K562 (cell line): ENCODE results near the gene ZFYVE27. TPM values are rescaled to one million over a fixed set of nuclear protein-coding genes. Genes with fewer than 3 reads are reported as not detected.

Experiments
- ATAC-seq: fragments of 200-7000 bp; cut with Tn5 transposase; 3 replicates; pipeline ENCODE4 v1.9.1; 2020; ENCODE audit warnings: moderate library complexity
- BruUV-seq: library from RNA; stranded (reverse); fragments of 400-500 nt; replicated peaks from 2 replicates; lab custom pipeline; 2021; lab: Mats Ljungman, UMichigan
- CTCF ChIA-PET: fragments of 300-600 bp; formaldehyde crosslinking; extraction: SDS; loops from one replicate; lab custom pipeline; 2021; ENCODE audit warnings: low intra/inter-chr PET ratio; lab: Yijun Ruan, JAX
- POLR2A ChIA-PET: fragments of 300-600, 350-650 bp; sonication (Branson Sonifier 250); formaldehyde crosslinking; extraction: SDS; loops from one replicate; lab custom pipeline; 2021; ENCODE audit warnings: antibody characterized with exemption, inconsistent platforms; lab: Yijun Ruan, JAX
- DNase-seq, 4 experiments: peaks; one replicate each; pipeline versions ENCODE4 v3.0.0 to v3.0.0-alpha.2; 2011 to 2018; ENCODE audit warnings: low spot score in 3 of 4, mixed read lengths in 3 of 4; ENCODE audit errors: extremely low read depth in 1 of 4
- FAIRE-seq: peaks from 2 replicates; lab custom pipeline; 2011; peaks lifted over from hg19 to GRCh38; lab: Jason Lieb, UNC
- H2AFZ ChIP-seq: 2 replicates; pipeline ENCODE4 v1.6.0; 2011; ENCODE audit warnings: low read depth, low read length, control low read depth, inconsistent platforms
- H3K27ac ChIP-seq: fragments of 200-600 bp; 3 replicates; pipeline ENCODE4 v1.8.0; 2011; ENCODE audit warnings: low read depth, mild to moderate bottlenecking, control low read depth, inconsistent platforms, low read length, moderate library complexity, mixed read lengths; ENCODE audit errors: extremely low read depth
- H3K27me3 ChIP-seq, 2 experiments: fragments of 300-600 bp in 1 of 2; 2 replicates in 1 of 2; 3 replicates in 1 of 2; pipeline versions ENCODE4 v1.6.0 to v1.8.0; 2011; ENCODE audit warnings: inconsistent platforms in 2 of 2, low read length in 2 of 2, mild to moderate bottlenecking in 1 of 2, mixed read lengths in 1 of 2, moderate library complexity in 1 of 2; ENCODE audit not compliant: control insufficient read depth in 2 of 2, insufficient read depth in 2 of 2
- H3K36me3 ChIP-seq: fragments of 300-600 bp; 3 replicates; pipeline ENCODE4 v1.8.0; 2011; ENCODE audit warnings: mild to moderate bottlenecking, low read length, inconsistent platforms; ENCODE audit not compliant: control insufficient read depth, insufficient read depth
- H3K4me1 ChIP-seq, 2 experiments: fragments of 200-600 bp in 1 of 2; replicated peaks in 1 of 2; 2 replicates in 1 of 2; 3 replicates in 1 of 2; pipeline versions ENCODE4 v1.5.1 to v1.8.0; 2011; ENCODE audit warnings: inconsistent platforms in 2 of 2, low read length in 2 of 2, mild to moderate bottlenecking in 1 of 2, mixed read lengths in 1 of 2, moderate library complexity in 1 of 2; ENCODE audit not compliant: control insufficient read depth in 2 of 2, insufficient read depth in 2 of 2
- H3K4me2 ChIP-seq: 2 replicates; pipeline ENCODE4 v1.6.1; 2011; ENCODE audit warnings: low read length, control low read depth, inconsistent platforms, mixed read lengths; ENCODE audit not compliant: insufficient read depth
- H3K4me3 ChIP-seq: fragments of 200-600 bp; sonication (generic), shearing (Covaris generic); 2 replicates; pipeline ENCODE4 v1.5.1; 2016; ENCODE audit warnings: control low read depth, inconsistent platforms
- H3K79me2 ChIP-seq: fragments of 200-600 bp; 3 replicates; pipeline ENCODE4 v1.8.0; 2011; ENCODE audit warnings: low read length, inconsistent platforms; ENCODE audit not compliant: control insufficient read depth, insufficient read depth
- H3K9ac ChIP-seq, 2 experiments: 2 replicates each; pipeline versions ENCODE4 v1.6.0 to v1.6.1; 2011; ENCODE audit warnings: low read depth in 2 of 2, low read length in 2 of 2, control low read depth in 1 of 2, inconsistent platforms in 1 of 2, mild to moderate bottlenecking in 1 of 2, mixed read lengths in 1 of 2; ENCODE audit not compliant: insufficient read depth in 1 of 2
- H3K9me1 ChIP-seq: one replicate; pipeline ENCODE4 v1.6.0; 2011; ENCODE audit warnings: inconsistent platforms, mild to moderate bottlenecking, low read length, moderate library complexity; ENCODE audit not compliant: control insufficient read depth, insufficient read depth
- H3K9me3 ChIP-seq: replicated peaks from 2 replicates; pipeline ENCODE4 v1.5.1; 2011; ENCODE audit warnings: low read depth, low read length, inconsistent platforms; ENCODE audit not compliant: control insufficient read depth, insufficient read depth
- H4K20me1 ChIP-seq: replicated peaks from 2 replicates; pipeline ENCODE4 v1.6.1; 2011; ENCODE audit warnings: low read length, inconsistent platforms, mixed read lengths; ENCODE audit not compliant: control insufficient read depth, insufficient read depth
- CXXC5 ChIP-seq: fragments of 250-450 bp; sonication (Bioruptor Pico); IDR thresholded peaks from 2 replicates; pipeline ENCODE4 v1.8.0; 2022; ENCODE audit warnings: inconsistent platforms, mild to moderate bottlenecking, moderate library complexity
- DPF2 ChIP-seq: fragments of 450-650 bp; IDR thresholded peaks from 2 replicates; pipeline ENCODE4 v1.6.1; 2016
- HNRNPLL ChIP-seq: fragments of 200-400 bp; formaldehyde crosslinking; IDR thresholded peaks from 2 replicates; pipeline ENCODE4 v1.6.1; 2017; ENCODE audit warnings: low read length, low read depth, mild to moderate bottlenecking; ENCODE audit not compliant: poor library complexity, severe bottlenecking
- NCOA6 ChIP-seq: fragments of 450-650 bp; IDR thresholded peaks from 2 replicates; pipeline ENCODE4 v1.6.1; 2017; ENCODE audit warnings: mild to moderate bottlenecking
- NFRKB ChIP-seq: fragments of 450-650 bp; IDR thresholded peaks from 2 replicates; pipeline ENCODE4 v1.6.1; 2016; ENCODE audit warnings: low read depth
- RBM34 ChIP-seq: fragments of 200-400 bp; formaldehyde crosslinking; IDR thresholded peaks from 2 replicates; pipeline ENCODE4 v1.6.1; 2018; ENCODE audit warnings: low read length, borderline replicate concordance; ENCODE audit not compliant: insufficient read depth
- XRCC4 ChIP-seq: IDR thresholded peaks from one replicate; pipeline ENCODE4 v1.6.1; 2011; ENCODE audit not compliant: insufficient read depth, insufficient read length; ENCODE audit errors: extremely low read depth
- YY1 ChIP-seq, 3 experiments: IDR thresholded peaks; 2 replicates each; pipeline ENCODE4 v1.6.1; 2011; ENCODE audit warnings: low read length in 2 of 3, mild to moderate bottlenecking in 2 of 3, moderate library complexity in 2 of 3, borderline replicate concordance in 1 of 3, control low read depth in 1 of 3, low read depth in 1 of 3; ENCODE audit not compliant: insufficient read depth in 3 of 3, insufficient replicate concordance in 2 of 3, control insufficient read depth in 1 of 3, insufficient read length in 1 of 3; ENCODE audit errors: extremely low read depth in 1 of 3
- ZNF431 ChIP-seq: sonication (generic); formaldehyde crosslinking; IDR thresholded peaks from 2 replicates; pipeline ENCODE4 v1.8.0; 2022; ENCODE audit warnings: mild to moderate bottlenecking, missing genetic modification reagents
- ZNF707 ChIP-seq: fragments of 250-450 bp; sonication (Bioruptor Pico); conservative IDR thresholded peaks from 2 replicates; pipeline ENCODE4 v1.8.0; 2022; ENCODE audit warnings: inconsistent platforms, mild to moderate bottlenecking, moderate library complexity
- WGBS: fragments of 100-300 bp; shearing (Covaris generic); methylation state at CpG from one replicate; pipeline ENCODE4 v1.1.6; 2016; ENCODE audit warnings: low coverage, mixed read lengths; ENCODE audit not compliant: insufficient coverage; ENCODE audit errors: missing lambda C conversion rate; 5-methylcytosine and 5-hydroxymethylcytosine counted together
- in situ Hi-C: fragments of 300-500 bp; cut with MboI; formaldehyde crosslinking; loops from 4 replicates; pipeline ENCODE4 v1.15.0; 2018; ENCODE audit warnings: inconsistent platforms, mixed read lengths
- intact Hi-C: fragments of 100-400 bp; cut with micrococcal nuclease; formaldehyde crosslinking; loops from 2 replicates; pipeline ENCODE4 v1.14.2; 2022
- polyA plus RNA-seq, 8 experiments: library from polyadenylated mRNA; depleted of rRNA in 4 of 8; stranded (reverse) in 5 of 8; unstranded in 3 of 8; fragments of >200 nt; fragmentation: Nextera tagmentation in 2 of 8; fragmentation: Illumina TruSeq in 1 of 8; extraction: Ambion mirVana in 2 of 8; extraction: Trizol in 1 of 8; gene quantifications; 2 replicates each; pipeline versions ENCODE4 v1.2.1 to v1.2.3, GENCODE V29; 2011 to 2014; ENCODE audit warnings: inconsistent platforms in 1 of 8, missing spikeins in 1 of 8
- total RNA-seq, 7 experiments: library from RNA; depleted of rRNA in 6 of 7; stranded (reverse); fragments of >200 nt in 6 of 7; fragmentation: Illumina TruSeq in 2 of 7; extraction: Trizol in 2 of 7; gene quantifications; 2 replicates each; pipeline versions ENCODE4 v1.2.1 to v1.2.3, GENCODE V29; 2011 to 2021; ENCODE audit warnings: low replicate concordance in 1 of 7
- TF ChIP-seq, protein P1 (sequence below): fragments of 450-650 bp; IDR thresholded peaks from 2 replicates; pipeline ENCODE4 v1.6.1; 2018; ENCODE audit not compliant: partially characterized antibody
- TF ChIP-seq, protein P2 (sequence below): sonication (generic); formaldehyde crosslinking; IDR thresholded peaks from 2 replicates; pipeline ENCODE4 v1.8.1; 2022; ENCODE audit warnings: missing genetic modification reagents
- TF ChIP-seq, protein P3 (sequence below), 2 experiments: fragments of 250-450 bp in 1 of 2; fragments of 450-650 bp in 1 of 2; sonication (Bioruptor Pico) in 1 of 2; IDR thresholded peaks; 2 replicates each; pipeline versions ENCODE4 v1.6.1 to v1.8.0; 2016 to 2021; ENCODE audit warnings: mild to moderate bottlenecking in 2 of 2, moderate library complexity in 2 of 2, missing compliant biosample characterization in 1 of 2, missing genetic modification characterization in 1 of 2

ZFYVE27 gene
- total and polyA plus RNA-seq, 9 of the 15 experiments (the other 6 are each of a cell fraction or from before 2014, with no cell fraction given) = 0.81 to 21.9 (median 15.3) TPM

DNA sequence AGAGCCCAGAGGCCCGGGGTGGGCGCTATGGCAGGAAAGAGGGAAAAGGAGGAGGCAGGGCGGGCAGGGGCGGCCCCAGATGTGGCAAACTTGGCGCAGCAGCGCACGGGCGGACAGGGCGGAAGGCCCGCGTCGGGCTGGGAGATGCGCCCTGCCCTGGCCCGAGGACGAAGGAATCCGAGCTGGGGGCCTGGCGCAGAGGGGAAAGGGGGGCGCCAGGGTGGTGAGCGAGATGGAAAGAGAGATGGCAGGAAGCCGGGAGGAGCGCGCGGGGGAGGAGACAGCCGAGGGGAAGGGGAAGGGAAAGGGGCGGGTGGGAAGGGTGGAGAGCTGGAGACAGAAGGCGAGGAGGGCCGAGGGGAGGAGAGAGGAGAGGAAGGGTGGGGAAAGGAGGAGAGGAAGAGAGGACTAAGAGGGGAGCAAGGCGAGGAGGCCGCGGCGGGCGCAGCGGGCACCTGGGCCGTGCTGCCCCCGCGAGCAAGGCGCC lies 23.5 kb upstream of the ZFYVE27 start, which contains the start of gene MARVELD1 (continued):
- TF ChIP-seq, protein P1, sequence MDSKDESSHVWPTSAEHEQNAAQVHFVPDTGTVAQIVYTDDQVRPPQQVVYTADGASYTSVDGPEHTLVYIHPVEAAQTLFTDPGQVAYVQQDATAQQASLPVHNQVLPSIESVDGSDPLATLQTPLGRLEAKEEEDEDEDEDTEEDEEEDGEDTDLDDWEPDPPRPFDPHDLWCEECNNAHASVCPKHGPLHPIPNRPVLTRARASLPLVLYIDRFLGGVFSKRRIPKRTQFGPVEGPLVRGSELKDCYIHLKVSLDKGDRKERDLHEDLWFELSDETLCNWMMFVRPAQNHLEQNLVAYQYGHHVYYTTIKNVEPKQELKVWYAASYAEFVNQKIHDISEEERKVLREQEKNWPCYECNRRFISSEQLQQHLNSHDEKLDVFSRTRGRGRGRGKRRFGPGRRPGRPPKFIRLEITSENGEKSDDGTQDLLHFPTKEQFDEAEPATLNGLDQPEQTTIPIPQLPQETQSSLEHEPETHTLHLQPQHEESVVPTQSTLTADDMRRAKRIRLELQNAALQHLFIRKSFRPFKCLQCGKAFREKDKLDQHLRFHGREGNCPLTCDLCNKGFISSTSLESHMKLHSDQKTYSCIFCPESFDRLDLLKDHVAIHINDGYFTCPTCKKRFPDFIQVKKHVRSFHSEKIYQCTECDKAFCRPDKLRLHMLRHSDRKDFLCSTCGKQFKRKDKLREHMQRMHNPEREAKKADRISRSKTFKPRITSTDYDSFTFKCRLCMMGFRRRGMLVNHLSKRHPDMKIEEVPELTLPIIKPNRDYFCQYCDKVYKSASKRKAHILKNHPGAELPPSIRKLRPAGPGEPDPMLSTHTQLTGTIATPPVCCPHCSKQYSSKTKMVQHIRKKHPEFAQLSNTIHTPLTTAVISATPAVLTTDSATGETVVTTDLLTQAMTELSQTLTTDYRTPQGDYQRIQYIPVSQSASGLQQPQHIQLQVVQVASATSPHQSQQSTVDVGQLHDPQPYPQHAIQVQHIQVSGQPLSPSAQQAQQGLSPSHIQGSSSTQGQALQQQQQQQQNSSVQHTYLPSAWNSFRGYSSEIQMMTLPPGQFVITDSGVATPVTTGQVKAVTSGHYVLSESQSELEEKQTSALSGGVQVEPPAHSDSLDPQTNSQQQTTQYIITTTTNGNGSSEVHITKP = no peak
- TF ChIP-seq NFRKB = no peak

DNA sequence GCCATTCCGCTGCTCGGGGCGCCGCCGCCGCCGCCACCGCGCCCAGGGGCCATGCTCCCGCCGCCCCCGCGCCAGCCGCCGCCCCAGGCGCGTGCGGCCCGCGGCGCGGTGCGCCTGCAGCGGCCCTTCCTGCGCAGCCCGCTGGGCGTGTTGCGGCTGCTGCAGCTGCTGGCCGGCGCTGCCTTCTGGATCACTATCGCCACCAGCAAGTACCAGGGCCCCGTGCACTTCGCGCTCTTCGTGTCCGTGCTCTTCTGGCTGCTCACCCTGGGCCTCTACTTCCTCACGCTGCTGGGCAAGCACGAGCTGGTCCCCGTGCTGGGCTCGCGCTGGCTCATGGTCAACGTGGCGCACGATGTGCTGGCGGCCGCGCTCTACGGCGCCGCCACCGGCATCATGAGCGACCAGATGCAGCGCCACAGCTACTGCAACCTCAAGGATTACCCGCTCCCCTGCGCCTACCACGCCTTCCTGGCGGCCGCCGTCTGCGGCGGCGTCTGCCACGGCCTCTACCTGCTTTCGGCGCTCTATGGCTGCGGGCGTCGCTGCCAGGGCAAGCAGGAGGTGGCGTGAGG lies 23.0 kb upstream of the ZFYVE27 start:
- peak overlapping the region; percentile 38 for H3K4me3 ChIP-seq
- intact Hi-C loops (no loop called here), in situ Hi-C loops (no loop called here)
- no TSS peak for BruUV-seq
- H3K9me1 ChIP-seq = no peaks in the 10 kb centered on the region
- FAIRE-seq (no peak), ATAC-seq (peak; percentile 76), DNase-seq (peak; percentile 60 to 77 (median 70))
- H3K9ac ChIP-seq = peak overlapping the region; percentile 49 to 92
- WGBS = 18% methylated on average over 6 of the region's 69 CpGs
- CTCF ChIA-PET = no interaction called here
- peaks cover 16 to 45% of the 10 kb centered on the region in 2 experiments; a peak in 4 of 5 replicates for H3K4me1 ChIP-seq
- no peaks in the 10 kb centered on the region for H3K36me3 ChIP-seq
- POLR2A ChIA-PET = interaction anchor here (0.6 to 1.6 kb wide), 4 partner anchors 10 to 136 kb away, joined by 3 to 7 read pairs (median 3); partner anchors contain the start of gene GOLGA7B
- peak overlapping the region; percentile 91 for H2AFZ ChIP-seq
- H3K9me3 ChIP-seq = no peaks in the 10 kb centered on the region
- H3K4me2 ChIP-seq = peak overlapping the region; percentile 71
- H3K27ac ChIP-seq = peak overlapping the region; percentile 62; the same call in 2 of the 3 replicates
- H3K27me3 ChIP-seq = no peaks in the 10 kb centered on the region
- H3K79me2 ChIP-seq = no peaks in the 10 kb centered on the region; the same call in 2 of the 3 replicates
- no peaks in the 10 kb centered on the region; the same call in 1 of the 2 replicates for H4K20me1 ChIP-seq
- TF ChIP-seq NCOA6 = no peak
- peak; percentile 59 for TF ChIP-seq CXXC5 (CRISPR knock-in tag)
- TF ChIP-seq HNRNPLL = peak; percentile 83
- TF ChIP-seq ZNF431 (CRISPR knock-in tag) = peak; percentile 68; the same call in 1 of the 2 replicates
- TF ChIP-seq DPF2 = no peak
- peak in 1 of 3 experiments; percentile 55 for TF ChIP-seq YY1 (IDR thresholded peaks at IDR 0.05; ENCODE audit: borderline replicate concordance in 1 of 3, control insufficient read depth in 1 of 3, extremely low read depth in 1 of 3, insufficient read depth in 3 of 3, insufficient read length in 1 of 3, insufficient replicate concordance in 2 of 3, low read depth in 1 of 3, low read length in 2 of 3)
- no peak for TF ChIP-seq ZNF707 (CRISPR knock-in tag)
- TF ChIP-seq NFRKB = peak; percentile 56; the same call in 1 of the 2 replicates
- TF ChIP-seq XRCC4 = no peak
- TF ChIP-seq, protein P2, sequence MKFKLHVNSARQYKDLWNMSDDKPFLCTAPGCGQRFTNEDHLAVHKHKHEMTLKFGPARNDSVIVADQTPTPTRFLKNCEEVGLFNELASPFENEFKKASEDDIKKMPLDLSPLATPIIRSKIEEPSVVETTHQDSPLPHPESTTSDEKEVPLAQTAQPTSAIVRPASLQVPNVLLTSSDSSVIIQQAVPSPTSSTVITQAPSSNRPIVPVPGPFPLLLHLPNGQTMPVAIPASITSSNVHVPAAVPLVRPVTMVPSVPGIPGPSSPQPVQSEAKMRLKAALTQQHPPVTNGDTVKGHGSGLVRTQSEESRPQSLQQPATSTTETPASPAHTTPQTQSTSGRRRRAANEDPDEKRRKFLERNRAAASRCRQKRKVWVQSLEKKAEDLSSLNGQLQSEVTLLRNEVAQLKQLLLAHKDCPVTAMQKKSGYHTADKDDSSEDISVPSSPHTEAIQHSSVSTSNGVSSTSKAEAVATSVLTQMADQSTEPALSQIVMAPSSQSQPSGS (CRISPR knock-in tag) = no peak
- TF ChIP-seq RBM34 = no peak
- TF ChIP-seq, protein P3, sequence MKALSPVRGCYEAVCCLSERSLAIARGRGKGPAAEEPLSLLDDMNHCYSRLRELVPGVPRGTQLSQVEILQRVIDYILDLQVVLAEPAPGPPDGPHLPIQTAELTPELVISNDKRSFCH (CRISPR knock-in tag; IDR thresholded peaks at IDR 0.05) = no peak
- TF ChIP-seq, protein P3 (tag; IDR thresholded peaks at IDR 0.05) = peak; percentile 46; the same call in 1 of the 2 replicates
